ENCODE results near the gene PCDH9.

The PCDH9 gene

GRCh38 chr13:66558506-66558905, 671.6 kb downstream of the PCDH9 start:
- Histone ChIP-seq H3K36me3 (ENCODE audit: insufficient read depth) (no peaks in the 10 kb centered on the region), H3K4me3 (IDR thresholded peaks at IDR 0.05; ENCODE audit: insufficient read depth, low read depth, low read length) (no peak overlapping the region), H3K4me2 (no peak overlapping the region), H3K9ac (no peak overlapping the region), H3K27ac (no peak overlapping the region), H3K27me3 (ENCODE audit: insufficient read depth, low read depth) (no peaks in the 10 kb centered on the region), H3K4me1 (ENCODE audit: low read depth, poor library complexity, severe bottlenecking) (no peaks in the 10 kb centered on the region), H4K20me1 (ENCODE audit: insufficient read depth) (no peaks in the 10 kb centered on the region), H3K79me2 (ENCODE audit: insufficient read depth, low read depth) (no peaks in the 10 kb centered on the region), H2AFZ (ENCODE audit: low read depth) (no peak overlapping the region)
- no peak for TF ChIP-seq CTCF (conservative IDR thresholded peaks at IDR 0.05; ENCODE audit: low read depth, low read length)

- Histone ChIP-seq H3K9ac (no peak overlapping the region), H3K4me1 (ENCODE audit: low read depth, poor library complexity, severe bottlenecking) (no peaks in the 10 kb centered on the region)
These were observed 672.8 kb downstream of the PCDH9 start for GRCh38 chr13:66557357-66557756.

GRCh38 chr13:66556306-66556705, 673.8 kb downstream of the PCDH9 start:
- no peak overlapping the region for H3K27ac ChIP-seq
- H3K4me1 ChIP-seq (ENCODE audit: low read depth, poor library complexity, severe bottlenecking) = no peaks in the 10 kb centered on the region
- no peak overlapping the region for H3K4me3 ChIP-seq (IDR thresholded peaks at IDR 0.05; ENCODE audit: insufficient read depth, low read depth, low read length)
- H3K79me2 ChIP-seq (ENCODE audit: insufficient read depth, low read depth) = no peaks in the 10 kb centered on the region
- H4K20me1 ChIP-seq (ENCODE audit: insufficient read depth) = no peaks in the 10 kb centered on the region
- no peak overlapping the region for H3K4me2 ChIP-seq
- no peak for TF ChIP-seq CTCF (conservative IDR thresholded peaks at IDR 0.05; ENCODE audit: low read depth, low read length)
- H3K36me3 ChIP-seq (ENCODE audit: insufficient read depth) = no peaks in the 10 kb centered on the region
- H3K9ac ChIP-seq = no peak overlapping the region
- H2AFZ ChIP-seq (ENCODE audit: low read depth) = no peak overlapping the region
- no peaks in the 10 kb centered on the region for H3K27me3 ChIP-seq (ENCODE audit: insufficient read depth, low read depth)

More at GRCh38 chr13:66557357-66557756, 672.8 kb downstream of the PCDH9 start:
- H3K4me2 ChIP-seq = no peak overlapping the region
- no peak overlapping the region for H3K27ac ChIP-seq
- H3K36me3 ChIP-seq (ENCODE audit: insufficient read depth) = no peaks in the 10 kb centered on the region
- H3K4me3 ChIP-seq (IDR thresholded peaks at IDR 0.05; ENCODE audit: insufficient read depth, low read depth, low read length) = no peak overlapping the region
- no peak for TF ChIP-seq CTCF (conservative IDR thresholded peaks at IDR 0.05; ENCODE audit: low read depth, low read length)
- no peaks in the 10 kb centered on the region for H4K20me1 ChIP-seq (ENCODE audit: insufficient read depth)
- no peaks in the 10 kb centered on the region for H3K79me2 ChIP-seq (ENCODE audit: insufficient read depth, low read depth)
- H2AFZ ChIP-seq (ENCODE audit: low read depth) = no peak overlapping the region
- no peaks in the 10 kb centered on the region for H3K27me3 ChIP-seq (ENCODE audit: insufficient read depth, low read depth)

- Histone ChIP-seq H4K20me1 (ENCODE audit: insufficient read depth) (no peaks in the 10 kb centered on the region), H3K79me2 (ENCODE audit: insufficient read depth, low read depth) (no peaks in the 10 kb centered on the region), H3K36me3 (ENCODE audit: insufficient read depth) (no peaks in the 10 kb centered on the region), H3K4me2 (no peak overlapping the region), H3K27ac (no peak overlapping the region), H3K27me3 (ENCODE audit: insufficient read depth, low read depth) (no peaks in the 10 kb centered on the region), H3K9ac (no peak overlapping the region), H3K4me3 (IDR thresholded peaks at IDR 0.05; ENCODE audit: insufficient read depth, low read depth, low read length) (no peak overlapping the region), H3K4me1 (ENCODE audit: low read depth, poor library complexity, severe bottlenecking) (no peaks in the 10 kb centered on the region), H2AFZ (ENCODE audit: low read depth) (no peak overlapping the region)
- no peak for TF ChIP-seq CTCF (conservative IDR thresholded peaks at IDR 0.05; ENCODE audit: low read depth, low read length)
These were observed 676.7 kb downstream of the PCDH9 start for GRCh38 chr13:66553391-66553790.

Measured in KMS-11 (cell line).